HG03558 (cell line): ENCODE results near the gene SHPK.

Experiments
- ATAC-seq: cut with Tn5 transposase; IDR thresholded peaks from one replicate; pipeline ENCODE4 v1.9.1; 2021; ENCODE audit warnings: moderate number of reproducible peaks; ENCODE audit not compliant: unreplicated experiment; ENCODE audit errors: extremely low read depth

The SHPK gene

DNA sequence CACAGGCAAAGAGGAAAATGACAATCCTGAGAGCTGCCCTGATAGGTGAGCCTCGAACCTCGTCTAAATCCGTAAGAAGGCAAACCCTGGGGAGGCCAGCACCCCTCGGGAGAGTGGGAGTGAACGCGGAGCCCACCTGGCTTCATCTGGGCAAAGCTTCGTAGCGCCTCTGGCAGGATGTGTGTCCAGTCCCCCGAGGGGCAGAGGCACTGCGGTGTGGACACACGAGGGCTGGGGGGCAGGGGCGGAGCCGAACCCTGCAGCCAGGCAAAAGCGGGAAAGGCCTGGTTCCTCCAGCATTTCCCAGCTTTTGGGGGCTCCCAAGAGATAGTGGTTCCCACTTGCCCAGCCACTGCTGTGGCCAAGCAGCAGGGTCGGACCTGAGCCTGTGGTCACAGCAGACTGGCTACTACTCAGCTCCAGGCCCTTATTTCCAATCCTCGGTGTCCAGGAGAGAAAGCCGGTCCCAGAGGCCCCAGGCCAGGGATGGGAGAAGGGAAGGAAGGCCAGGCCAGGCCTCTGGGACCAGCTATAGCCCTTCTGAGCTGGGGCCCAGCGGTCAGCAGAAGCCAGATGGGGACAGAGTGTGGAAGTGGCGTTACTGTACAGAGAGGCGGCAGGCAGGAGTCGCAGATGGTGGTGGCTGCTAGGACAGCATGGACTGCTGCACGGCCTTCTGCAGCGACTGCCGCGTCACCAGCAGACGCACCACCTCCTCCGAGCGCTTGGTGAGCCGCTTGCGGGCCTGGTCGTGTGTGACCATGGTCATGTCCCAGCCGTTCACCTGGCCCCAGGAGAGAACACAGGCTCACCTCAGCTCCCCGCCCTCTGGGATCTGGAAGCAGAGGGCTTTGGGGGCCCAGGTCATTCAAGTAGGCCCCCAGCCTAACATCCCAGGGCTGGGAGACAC is 27.3 kb upstream of the SHPK start:
- ATAC-seq, result no peak

DNA sequence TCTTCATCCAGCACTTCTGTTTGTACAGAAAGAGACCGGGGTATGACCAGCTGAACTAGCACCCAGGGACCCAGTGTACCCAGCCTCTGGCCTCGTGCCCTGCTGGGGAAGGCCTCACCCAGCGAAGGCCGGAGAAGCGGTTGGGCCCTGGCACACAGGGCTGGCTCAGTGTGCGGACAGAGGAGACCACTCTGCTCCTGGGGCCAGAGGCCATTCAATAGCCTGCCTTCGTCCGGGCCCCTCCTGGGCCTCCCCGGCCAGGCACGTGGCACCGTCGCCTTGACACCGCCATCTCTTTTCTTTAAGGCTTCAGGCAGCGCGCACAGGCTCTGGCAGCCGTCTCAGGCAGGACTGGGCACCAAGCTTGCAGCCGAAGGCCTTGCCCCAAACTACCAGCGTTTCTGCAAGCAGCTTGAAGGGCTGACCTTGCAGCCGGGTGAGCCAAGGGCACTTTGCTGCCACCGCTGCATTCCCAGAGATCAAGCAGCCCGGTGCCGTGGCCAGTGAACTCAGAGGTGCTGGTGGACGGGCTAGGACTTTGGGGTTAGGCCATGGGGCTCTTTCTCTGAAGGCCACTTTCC is 24.4 kb upstream of the SHPK start:
- no peak for ATAC-seq

DNA sequence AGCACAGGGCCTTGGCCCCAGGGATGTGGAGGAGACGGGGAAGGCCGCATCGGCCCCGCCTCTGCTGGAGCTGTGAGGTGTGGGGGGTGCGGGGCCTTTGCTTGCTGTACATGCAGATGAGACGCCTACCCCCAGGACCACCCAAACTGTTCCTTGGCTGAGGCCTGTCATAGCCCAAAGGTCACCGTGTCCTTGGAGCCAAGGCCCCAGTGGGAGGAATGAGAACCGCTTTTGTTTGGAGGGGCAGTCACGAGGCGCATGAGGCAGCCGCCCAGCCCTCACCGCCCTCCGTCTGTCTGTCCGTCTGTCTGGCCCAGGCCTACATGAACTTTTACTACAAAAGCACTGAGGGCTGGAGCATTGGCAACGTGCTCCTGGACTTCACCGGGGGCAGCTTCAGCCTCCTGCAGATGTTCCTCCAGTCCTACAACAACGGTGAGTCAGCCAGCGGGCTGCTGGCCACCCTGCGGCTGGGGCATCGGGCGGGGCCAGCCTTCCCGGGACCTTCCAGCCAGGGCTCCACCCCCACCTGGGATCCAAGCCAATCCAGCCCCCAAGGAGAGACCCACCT is 23.6 kb upstream of the SHPK start:
- ATAC-seq, result no peak

DNA sequence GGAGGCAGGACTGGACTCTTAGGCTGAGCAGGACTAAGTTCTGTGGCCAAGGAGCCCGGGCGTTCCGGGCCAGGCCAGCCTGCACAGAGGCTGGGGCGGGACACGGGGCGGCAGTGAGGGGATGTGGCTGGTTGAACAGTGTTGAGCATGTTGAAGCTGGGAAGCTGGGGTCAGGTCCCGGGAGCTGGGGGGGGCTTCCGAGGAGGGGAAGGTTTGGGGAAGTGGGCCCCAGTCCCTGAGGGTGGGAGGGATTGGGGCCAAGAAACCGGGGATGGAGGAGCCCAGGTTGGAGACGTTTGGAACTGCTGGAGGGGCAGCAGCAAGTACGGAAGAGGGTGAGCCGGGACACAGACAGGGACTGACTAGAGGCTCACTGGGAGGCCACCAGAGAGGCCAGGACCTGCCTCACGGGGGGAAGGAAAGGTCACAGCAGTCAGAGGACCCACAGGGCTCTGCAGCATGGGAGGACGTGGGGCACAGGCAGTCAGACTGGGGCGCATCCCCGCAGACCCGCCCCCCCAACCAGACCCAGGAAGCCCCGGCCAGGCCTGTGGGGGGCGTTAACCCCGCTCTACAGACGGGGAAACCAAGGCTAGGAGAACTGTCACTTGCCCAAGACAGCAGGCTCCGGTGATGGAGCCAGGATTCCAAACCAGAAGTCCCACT is 22.9 kb upstream of the SHPK start:
- ATAC-seq, result no peak

DNA sequence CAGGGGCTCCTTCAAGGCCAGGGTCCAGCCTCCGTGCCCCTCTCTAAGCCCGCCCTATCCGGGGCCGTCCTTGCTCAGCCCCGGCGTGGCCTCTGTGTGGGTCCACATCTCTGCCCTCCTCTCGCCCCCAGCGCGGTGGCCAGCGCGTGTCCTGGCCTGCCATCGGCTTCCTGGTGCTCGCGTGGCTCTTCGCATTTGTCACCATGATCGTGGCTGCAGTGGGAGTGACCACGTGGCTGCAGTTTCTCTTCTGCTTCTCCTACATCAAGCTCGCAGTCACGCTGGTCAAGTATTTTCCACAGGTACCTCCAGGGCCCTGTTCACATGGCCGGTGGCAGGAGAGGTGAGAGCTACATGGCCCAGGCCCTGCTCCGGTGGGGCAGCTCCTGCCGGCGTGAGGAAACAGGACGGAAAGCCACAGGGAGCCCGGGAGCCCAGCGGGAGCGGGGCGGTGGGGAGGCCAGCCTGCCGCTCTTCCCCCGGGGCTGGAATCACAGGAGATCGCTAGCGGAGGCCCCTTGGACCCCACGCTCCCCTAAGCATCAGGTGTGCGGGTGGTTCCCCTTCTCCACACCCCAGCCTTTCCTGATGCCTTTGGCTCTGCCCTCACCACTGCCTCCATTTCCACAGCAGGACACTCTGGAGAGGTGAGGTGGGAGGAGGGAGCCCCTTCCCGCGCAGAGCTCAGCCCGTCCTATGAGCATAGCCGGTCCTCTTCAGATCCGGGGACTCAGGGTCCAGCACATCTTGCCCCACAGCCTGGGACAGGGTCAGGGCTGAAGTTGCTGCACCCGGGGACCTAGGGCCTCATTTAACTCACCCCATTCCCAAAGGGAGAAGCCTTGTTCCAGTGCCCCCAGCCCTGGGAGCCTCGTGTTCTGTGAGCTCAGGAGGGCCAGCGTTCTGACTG is 22.1 kb upstream of the SHPK start:
- ATAC-seq, result no peak

DNA sequence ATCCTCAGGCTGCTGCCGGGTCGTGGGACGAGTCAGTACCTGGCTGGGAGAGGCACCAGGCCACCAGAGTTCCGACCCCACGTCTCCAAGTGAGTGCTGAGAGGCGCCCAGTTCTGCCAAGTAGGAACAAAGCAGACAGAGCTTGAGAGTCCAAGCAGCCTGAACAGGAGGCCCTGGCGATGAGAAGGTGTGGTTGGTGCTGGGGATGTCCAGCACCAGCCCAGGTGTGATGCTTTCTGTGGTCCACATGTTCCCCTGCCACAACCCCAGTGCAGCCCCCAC is 21.5 kb upstream of the SHPK start:
- no peak for ATAC-seq

DNA sequence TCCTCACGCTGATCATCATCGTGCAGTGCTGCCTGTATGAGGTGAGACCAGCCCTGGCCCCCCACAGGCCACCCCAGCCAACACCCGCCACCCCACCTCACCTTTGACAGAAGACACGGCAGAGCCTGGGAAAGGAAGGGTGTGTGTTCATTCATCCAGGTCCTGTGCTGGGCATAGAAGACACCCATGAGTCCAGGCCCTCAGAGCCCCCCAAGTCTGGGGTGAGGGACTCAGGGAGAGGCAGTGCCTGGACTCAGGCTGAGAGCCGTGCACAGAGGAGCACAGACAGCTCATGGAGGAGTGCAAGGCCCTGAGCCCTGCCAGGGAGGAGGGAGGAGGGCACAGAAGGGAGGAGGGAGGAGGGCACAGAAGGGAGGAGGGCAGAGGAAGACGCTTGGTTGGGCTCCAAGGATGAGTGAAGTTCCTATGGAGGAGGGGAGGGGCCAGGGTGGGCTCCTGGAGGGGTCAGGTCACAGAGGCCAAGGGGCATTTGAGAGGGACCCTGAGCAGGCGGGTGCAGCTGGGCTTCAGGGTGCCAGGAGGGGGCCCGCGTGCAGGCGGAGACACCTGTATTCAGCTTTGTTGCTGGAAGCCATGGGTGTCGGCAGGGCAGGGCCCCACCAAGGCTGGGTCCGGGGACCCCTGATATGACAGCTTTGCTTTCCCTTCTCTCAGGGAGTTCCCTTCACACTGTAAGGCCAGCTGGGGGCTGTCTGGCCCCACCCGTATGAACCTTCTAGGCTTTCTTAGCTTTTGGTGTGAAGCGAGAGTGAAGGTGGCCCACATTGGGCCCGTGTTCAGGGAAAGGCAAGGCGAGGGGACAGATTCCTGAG is 20.9 kb upstream of the SHPK start:
- ATAC-seq, result no peak

DNA sequence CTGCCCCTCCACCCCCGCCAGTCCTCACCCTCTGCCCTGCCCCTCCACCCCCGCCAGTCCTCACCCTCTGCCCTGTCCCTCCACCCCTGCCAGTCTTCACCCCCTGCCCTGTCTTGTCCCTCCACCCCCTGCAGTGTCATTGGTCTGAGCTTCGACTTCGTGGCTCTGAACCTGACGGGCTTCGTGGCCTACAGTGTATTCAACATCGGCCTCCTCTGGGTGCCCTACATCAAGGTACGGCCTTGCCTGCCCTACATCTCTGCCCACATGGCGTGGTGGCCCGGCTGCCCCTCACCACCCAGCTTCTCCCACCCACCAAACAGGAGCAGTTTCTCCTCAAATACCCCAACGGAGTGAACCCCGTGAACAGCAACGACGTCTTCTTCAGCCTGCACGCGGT is 20.3 kb upstream of the SHPK start:
- no peak for ATAC-seq

DNA sequence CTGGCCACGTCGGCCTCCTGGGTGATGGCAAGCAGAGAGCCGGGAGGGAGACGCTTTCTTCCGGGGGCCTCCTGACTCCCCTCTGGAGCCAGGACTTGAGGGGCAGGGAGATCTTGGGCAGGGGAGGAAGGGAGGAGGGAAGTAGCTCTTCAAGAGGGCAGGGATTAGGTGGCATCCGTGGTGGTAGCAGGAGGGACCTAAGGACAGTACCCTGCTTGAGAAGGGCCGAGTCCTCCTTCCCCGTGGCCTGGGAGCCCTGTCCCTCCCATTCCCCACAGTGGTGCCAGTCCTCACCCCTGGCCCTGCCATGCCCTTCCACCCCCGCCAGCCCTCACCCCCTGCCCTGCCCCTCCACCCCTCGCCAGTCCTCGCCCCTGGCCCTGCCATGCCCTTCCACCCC is 19.7 kb upstream of the SHPK start:
- ATAC-seq, result no peak

DNA sequence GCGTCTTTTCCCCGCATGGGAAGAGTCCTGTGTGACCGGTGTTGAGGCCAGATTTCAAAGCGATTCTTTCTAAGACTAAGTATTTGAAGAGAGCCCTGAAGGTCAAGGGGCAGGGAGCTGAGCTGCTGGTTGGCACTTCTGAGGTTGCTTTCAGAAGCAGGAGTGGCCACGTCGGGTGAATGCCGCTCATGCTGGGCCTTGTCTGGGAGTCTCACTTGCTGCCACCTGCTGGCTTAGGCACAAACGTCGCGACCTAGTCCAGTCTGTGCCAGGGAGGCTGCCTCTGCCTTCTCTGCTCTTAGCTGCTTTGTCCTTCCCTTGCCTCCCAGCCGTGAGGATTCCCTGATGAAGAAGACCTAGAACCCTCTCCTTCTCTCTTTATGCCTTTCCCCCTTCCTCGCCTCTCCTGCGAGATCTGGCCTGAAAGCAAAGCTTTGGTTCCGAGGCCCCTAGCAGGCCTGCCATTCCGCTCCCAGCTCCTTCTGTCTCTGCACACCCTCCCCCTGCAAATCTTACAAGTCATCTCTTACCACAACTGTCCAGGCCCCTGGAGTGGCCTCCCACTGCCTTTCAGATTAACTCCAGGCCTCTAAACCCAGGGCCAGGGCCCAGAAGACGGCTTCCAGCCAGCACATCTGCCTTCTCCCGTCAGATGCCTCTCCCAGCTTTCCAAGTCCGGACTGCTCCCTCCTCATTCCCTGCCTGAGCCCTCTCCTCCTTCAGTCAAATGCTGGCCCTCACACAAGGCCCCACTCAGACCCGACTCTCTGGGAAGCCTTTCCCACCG is 11.9 kb upstream of the SHPK start:
- ATAC-seq, result no peak

DNA sequence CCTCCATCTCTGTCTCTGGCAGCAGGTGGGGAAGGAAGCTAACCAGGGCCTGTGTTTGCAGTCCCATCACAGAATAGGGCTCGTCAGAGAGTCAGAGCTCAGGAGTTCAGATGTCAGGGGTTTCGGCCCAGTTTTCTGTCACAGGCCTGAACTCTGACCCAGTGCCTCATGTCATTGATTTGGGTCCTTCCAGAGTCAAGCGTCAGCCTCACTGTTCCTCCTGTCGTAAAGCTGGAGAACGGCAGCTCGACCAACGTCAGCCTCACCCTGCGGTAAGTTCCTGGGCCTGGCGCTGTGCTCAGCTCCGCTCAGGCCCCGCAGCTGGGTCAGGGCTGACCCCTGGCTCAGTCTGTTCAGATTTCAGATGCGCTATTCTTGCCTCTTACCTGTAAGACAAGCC is 11.2 kb upstream of the SHPK start:
- no peak for ATAC-seq

DNA sequence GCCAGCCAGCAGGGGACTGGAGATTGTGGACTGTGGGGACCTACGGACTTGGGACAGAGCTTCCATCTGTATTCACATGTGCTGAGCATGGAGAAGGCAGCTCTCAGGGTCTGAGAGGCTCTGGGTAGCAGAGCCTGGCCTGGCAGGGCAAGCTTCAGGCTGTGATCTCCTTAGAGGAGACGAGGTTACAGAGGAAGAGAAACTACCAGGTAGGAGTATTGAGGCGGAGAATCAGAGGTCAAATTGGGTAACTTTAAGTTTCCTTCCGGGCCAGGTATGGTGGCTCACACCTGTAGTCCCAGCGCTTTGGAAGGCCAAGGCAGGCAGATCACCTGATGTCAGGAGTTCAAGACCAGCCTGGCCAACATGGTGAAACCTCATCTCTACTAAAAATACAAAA is 9.3 kb upstream of the SHPK start:
- ATAC-seq, result no peak

DNA sequence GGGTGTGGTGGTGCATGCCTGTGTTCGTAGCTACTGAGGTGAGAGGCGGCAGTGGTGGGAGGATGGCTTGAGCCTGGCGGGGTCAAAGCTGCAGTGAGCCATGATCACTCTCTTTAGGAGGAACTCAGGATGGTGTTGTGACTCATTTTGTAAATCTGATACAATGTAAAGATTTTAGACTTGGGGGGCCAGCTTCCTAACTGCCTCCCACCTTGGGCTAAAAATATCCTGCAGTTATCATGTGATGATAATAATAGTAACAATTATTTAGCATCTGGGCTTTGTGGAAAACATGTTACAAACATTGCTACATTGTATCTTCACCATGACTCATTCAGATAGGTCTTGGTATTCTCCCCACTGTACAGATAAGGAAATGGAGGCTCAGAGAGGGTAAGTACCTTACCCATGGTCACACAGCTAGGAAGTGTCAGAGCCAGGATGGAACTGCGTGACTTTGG is 7.9 kb upstream of the SHPK start:
- no peak for ATAC-seq

DNA sequence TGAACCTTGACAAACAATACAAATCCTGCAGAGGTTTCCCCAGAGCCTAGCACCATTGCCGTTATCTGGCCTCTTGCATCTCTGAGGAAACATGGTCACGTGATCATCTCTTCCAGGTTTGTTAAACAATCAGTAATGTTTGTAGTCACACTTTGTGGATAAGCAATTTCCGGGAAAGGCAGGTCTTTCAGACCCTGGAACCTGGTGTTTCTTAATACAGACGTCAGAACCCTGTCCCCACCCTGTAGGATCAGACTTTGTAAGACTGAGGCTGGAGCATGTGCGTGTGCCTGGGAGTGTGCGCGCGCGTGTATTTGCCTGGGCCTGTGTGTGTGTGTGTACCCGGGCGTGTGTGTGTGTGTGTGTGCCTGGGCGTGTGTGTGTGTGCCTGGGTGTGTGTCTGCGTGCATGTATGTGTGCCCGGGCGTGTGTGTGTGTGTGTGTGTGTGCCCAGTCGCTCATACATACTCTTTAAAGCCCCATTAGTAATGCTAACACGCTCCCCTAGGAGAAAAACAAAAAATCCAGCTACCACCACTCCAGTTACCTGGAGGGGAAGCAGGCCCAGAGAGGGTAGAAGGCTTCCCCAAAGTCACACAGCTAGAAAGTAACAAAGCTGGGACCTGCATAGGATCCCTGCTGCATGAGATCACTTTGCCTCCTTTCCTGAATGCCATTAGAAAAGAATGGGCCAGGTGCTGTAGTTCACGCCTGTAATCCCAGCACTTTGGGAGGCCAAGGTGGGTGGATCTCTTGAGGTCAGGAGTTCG is 5.9 kb upstream of the SHPK start:
- no peak for ATAC-seq

DNA sequence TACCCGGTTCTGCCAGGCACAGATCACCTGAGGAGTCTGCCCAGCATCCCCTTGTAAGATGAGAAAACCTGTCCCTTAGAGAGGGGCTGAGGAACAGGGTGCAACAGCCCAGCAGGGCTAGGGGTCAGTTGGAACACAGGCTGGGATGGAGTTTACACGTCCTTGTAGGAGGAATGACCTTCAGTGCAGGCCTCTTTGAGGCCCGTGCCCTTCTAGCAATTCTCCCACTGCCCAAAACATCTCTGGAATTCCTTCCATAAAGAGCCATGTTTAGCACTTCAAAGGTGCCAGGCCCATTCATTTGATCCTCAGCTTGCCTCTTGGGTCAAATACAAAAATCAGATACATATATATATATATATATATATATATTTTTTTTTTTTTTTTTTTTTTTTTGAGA is 5.0 kb upstream of the SHPK start:
- no peak for ATAC-seq

DNA sequence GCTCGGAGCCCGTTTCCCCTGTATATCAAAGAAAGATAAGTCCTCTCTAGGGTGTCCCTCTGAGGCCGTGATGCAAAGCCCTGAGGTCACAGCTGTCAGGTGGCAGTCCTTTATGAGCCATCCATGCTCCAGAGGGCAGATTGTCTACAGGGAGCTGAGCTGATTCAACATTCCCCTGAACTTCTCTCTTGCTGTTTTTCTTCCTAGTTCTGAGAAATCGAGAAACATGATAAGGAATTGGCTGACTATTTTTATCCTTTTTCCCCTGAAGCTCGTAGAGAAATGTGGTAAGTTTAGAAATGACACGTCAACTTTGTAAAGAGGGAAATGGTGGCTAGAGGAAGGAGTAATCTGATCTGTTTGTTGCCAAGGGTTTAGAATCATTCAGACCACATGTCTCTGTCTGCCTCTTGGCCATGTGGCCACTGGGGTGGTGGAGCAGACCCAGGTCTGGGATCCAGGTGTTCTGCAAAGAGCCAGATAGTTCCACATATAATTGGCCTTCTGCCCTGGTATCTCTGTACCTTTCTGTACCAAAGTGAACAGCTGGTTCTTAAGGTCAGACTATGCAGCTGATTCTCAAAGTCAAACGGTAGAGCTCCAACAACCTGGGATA is 4.0 kb upstream of the SHPK start:
- ATAC-seq, result no peak

DNA sequence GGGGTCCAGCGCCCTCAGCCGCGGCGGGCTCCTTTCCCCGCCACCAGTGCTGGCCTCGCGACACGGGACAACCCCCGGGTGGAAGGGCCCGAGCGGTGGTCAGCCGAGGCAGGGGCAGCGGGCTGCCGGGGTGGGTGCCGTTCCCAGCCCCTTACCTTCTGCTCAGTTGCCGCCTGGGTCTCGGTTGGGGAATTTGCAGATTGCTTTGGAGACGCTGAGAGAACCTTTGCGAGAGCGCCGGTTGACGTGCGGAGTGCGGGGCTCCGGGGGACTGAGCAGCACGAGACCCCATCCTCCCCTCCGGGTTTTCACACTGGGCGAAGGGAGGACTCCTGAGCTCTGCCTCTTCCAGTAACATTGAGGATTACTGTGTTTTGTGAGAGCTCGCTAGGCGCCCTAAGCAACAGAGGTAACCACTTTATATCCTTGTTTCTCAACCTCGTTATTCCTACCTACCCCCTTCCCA is 891 bp upstream of the SHPK start:
- peak; percentile 1 for ATAC-seq
